Aorta (tissue), 5 donors: ENCODE measurements around the gene ZBTB22. TPM values are rescaled to one million over a fixed set of nuclear protein-coding genes. Genes with fewer than 3 reads are reported as not detected.
A peak's percentile ranks its signal among the peaks of the same experiment; 100 is the strongest.
"Not testable (repeated sequence)": the region's sequence is repeated elsewhere in the genome, so short reads cannot be mapped to it uniquely, and the experiment has no call there.

Source experiments
- ATAC-seq: fragments of 200-7000 bp; cut with Tn5 transposase; one replicate; pipeline ENCODE4 v1.9.1; 2022; ENCODE audit warnings: moderate library complexity; ENCODE audit not compliant: low FRiP score
- DNase-seq, 2 donors: peaks; one replicate each; pipeline ENCODE4 v3.0.0-alpha.2; 2020
- H3K27ac ChIP-seq, 2 donors: one replicate each; pipeline ENCODE4 v1.5.1; 2013; ENCODE audit warnings: low read length in 2 of 2, mild to moderate bottlenecking in 2 of 2, moderate library complexity in 2 of 2, control low read depth in 1 of 2, inconsistent platforms in 1 of 2, low read depth in 1 of 2
- H3K27me3 ChIP-seq, 2 donors: one replicate each; pipeline ENCODE4 v1.6.1; 2013; ENCODE audit warnings: control low read depth in 1 of 2, low read length in 1 of 2, mild to moderate bottlenecking in 1 of 2, moderate library complexity in 1 of 2; ENCODE audit not compliant: insufficient read depth in 2 of 2, control insufficient read depth in 1 of 2
- H3K36me3 ChIP-seq, 2 donors: one replicate each; pipeline ENCODE4 v1.6.1; 2013; ENCODE audit warnings: control low read depth in 1 of 2, low read length in 1 of 2, mild to moderate bottlenecking in 1 of 2; ENCODE audit not compliant: insufficient read depth in 2 of 2, control insufficient read depth in 1 of 2
- H3K4me1 ChIP-seq, 2 donors: one replicate each; pipeline ENCODE4 v1.6.1; 2013; ENCODE audit warnings: low read length in 2 of 2, control low read depth in 1 of 2, mild to moderate bottlenecking in 1 of 2, moderate library complexity in 1 of 2; ENCODE audit not compliant: insufficient read depth in 2 of 2, control insufficient read depth in 1 of 2
- H3K4me3 ChIP-seq, 2 donors: one replicate each; pipeline ENCODE4 v1.5.1; 2013; ENCODE audit warnings: low read length in 2 of 2, control low read depth in 1 of 2, mild to moderate bottlenecking in 1 of 2
- H3K9me3 ChIP-seq: one replicate; pipeline ENCODE4 v1.6.1; 2013; ENCODE audit warnings: mild to moderate bottlenecking, low read length; ENCODE audit not compliant: control insufficient read depth
- WGBS, 2 donors: extraction: QIAGEN DNeasy Blood & Tissue Kit; methylation state at CpG; one replicate each; pipeline ENCODE4 v1.1.7; 2013; 5-methylcytosine and 5-hydroxymethylcytosine counted together
- intact Hi-C, 2 donors: fragments of 100-400 bp; cut with DNase I; formaldehyde crosslinking; loops; one replicate each; pipeline versions ENCODE4 v1.14.2 to v1.15.0; 2022
- polyA plus RNA-seq, 2 donors: library from polyadenylated mRNA; stranded (reverse); fragments of 200-250 nt; gene quantifications; one replicate each; pipeline ENCODE4 v1.2.3, GENCODE V29; 2013
- total RNA-seq, 2 donors: library from RNA; stranded (reverse); fragmentation: NEBNext Ultra II Directional; extraction: Animal tissue kit (Norgen Biotek cat#: 25700); gene quantifications; one replicate each; pipeline ENCODE4 v1.2.1, GENCODE V29; 2021
- donor health status: healthy with polysubstance abuse.
- donor health status: Bipolar disorder and iron deficiency.
- donor health status: DM: no; HTN: no; CAD: no.
- donor health status: DM: no; HTN: no; CAD: no.
- donor health status: DM: yes; HTN: yes; CAD: no.

ZBTB22 gene
- total and polyA plus RNA-seq, 4 donors: 6.4 to 21.3 (median 18.2) TPM

GRCh38 chr6:33356295-33356694, 38.8 kb upstream of the ZBTB22 start:
- WGBS, 2 donors: 78 to 79% methylated on average over 3 of the region's 3 CpGs
- Histone ChIP-seq H3K4me1 (no peaks in the 10 kb centered on the region), H3K27ac (no peak overlapping the region), H3K9me3 (no peaks in the 10 kb centered on the region), H3K4me3 (no peak overlapping the region), H3K27me3 (no peaks in the 10 kb centered on the region), H3K36me3 (no peaks in the 10 kb centered on the region)
- no peak for ATAC-seq
- intact Hi-C loops: no loop called here
- no peak for DNase-seq

GRCh38 chr6:33355860-33356259, 38.3 kb upstream of the ZBTB22 start:
- ATAC-seq, H3K27ac ChIP-seq, H3K9me3 ChIP-seq, DNase-seq, H3K36me3 ChIP-seq, H3K4me3 ChIP-seq, H3K4me1 ChIP-seq, H3K27me3 ChIP-seq, intact Hi-C loops: not testable (repeated sequence)
- WGBS, 2 donors: 86 to 92% methylated on average over 6 of the region's 6 CpGs

- DNase-seq (no peak), ATAC-seq (no peak)
- Histone ChIP-seq H3K27ac (no peak overlapping the region), H3K27me3 (no peaks in the 10 kb centered on the region), H3K36me3 (no peaks in the 10 kb centered on the region), H3K9me3 (no peaks in the 10 kb centered on the region), H3K4me1 (no peaks in the 10 kb centered on the region), H3K4me3 (no peak overlapping the region)
- 89 to 94% methylated on average over 5 of the region's 5 CpGs for WGBS, 2 donors
- intact Hi-C loops: no loop called here
Measured at GRCh38 chr6:33347816-33348215, 30.3 kb upstream of the ZBTB22 start.

DNA sequence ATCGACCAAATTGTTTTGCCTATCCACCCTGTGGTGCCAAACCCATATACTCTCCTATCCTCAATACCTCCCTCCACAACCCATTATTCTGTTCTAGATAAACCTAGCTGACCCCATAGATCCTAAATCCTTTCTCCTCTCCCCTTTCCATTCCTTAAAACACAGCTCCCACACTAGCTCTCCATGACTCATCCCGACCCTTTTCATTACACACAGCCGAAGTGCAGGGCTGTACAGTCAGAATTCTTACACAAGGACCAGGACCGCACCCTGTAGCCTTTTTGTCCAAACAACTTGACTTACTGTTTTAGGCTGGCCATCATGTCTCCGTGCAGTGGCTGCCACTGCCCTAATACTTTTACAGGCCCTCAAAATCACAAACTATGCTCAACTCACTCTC, 29.4 kb upstream of the ZBTB22 start:
- 89 to 95% methylated on average over 5 of the region's 5 CpGs for WGBS, 2 donors
- H3K4me1 ChIP-seq, H3K27me3 ChIP-seq, ATAC-seq, DNase-seq, H3K4me3 ChIP-seq, H3K36me3 ChIP-seq, H3K9me3 ChIP-seq, H3K27ac ChIP-seq, intact Hi-C loops: not testable (repeated sequence)

DNA sequence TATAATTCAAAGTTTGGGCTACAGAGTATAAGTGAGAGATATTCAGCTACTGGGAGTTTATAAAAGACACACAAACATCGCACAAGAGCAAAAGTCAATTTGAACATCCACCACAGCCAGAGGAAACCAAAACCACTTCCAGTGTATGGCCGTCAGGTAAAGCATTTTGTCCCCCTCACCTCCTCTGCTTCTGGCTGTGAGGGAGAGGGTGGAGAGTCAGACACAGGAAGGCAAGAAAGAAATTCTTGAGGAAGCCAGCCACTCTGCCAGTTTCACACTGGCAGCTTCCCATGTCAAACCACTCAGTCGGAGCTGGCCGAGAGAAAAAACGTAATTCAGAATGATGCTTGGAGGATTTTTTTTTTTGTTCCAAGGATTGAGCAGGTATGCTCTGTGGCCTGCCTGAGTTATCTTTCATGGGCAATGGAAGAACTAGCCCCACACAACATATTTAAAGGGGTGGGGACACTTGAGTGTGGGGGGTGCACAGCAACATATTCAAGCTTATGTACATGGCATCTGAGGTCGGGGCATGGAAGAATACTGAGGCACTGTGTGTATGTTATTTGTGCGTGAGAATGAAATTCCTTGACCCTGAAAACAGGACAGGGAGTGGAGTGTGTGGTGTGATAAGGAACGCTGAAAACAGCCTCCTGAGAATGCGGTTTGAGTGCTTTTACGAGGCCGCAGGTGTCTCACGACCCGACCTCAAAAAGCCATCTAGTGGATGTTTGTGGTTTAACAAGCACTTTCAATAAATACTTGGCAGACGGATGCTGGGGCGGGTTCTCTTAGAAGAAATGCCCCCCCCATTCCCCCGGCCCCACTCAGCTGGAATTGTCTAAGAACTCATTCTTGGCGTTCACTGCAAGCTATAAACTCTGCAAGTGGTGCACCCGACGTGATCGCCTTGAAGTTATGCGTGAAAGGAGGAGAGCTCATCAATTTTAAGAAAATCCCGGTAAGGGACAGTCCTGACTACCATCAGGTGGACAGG, 27.5 kb upstream of the ZBTB22 start:
- intact Hi-C loops: no loop called here
- Histone ChIP-seq H3K36me3 (no peaks in the 10 kb centered on the region), H3K27me3 (no peaks in the 10 kb centered on the region), H3K4me3 (no peak overlapping the region), H3K9me3 (no peaks in the 10 kb centered on the region), H3K4me1 (no peaks in the 10 kb centered on the region), H3K27ac (no peak overlapping the region)
- WGBS, 2 donors: 11% methylated on average over 22 of the region's 22 CpGs
- DNase-seq (peak; percentile 62 to 81), ATAC-seq (peak; percentile 66)

- no peak for ATAC-seq
- intact Hi-C loops: no loop called here
- WGBS, 2 donors: 83 to 86% methylated on average over 6 of the region's 6 CpGs
Measured at GRCh38 chr6:33343953-33344611, 26.5 kb upstream of the ZBTB22 start.

GRCh38 chr6:33343606-33343952, 26.0 kb upstream of the ZBTB22 start:
- intact Hi-C loops, H3K4me1 ChIP-seq, ATAC-seq, DNase-seq, H3K4me3 ChIP-seq, H3K27ac ChIP-seq, H3K36me3 ChIP-seq, H3K9me3 ChIP-seq, H3K27me3 ChIP-seq: not testable (repeated sequence)
- 94% methylated on average over 7 of the region's 7 CpGs for WGBS, 2 donors

More at GRCh38 chr6:33343953-33344611, 26.5 kb upstream of the ZBTB22 start:
- DNase-seq: no peak
- Histone ChIP-seq H3K4me3 (no peak overlapping the region), H3K36me3 (no peaks in the 10 kb centered on the region), H3K27me3 (no peaks in the 10 kb centered on the region), H3K4me1 (no peaks in the 10 kb centered on the region), H3K9me3 (no peaks in the 10 kb centered on the region), H3K27ac (no peak overlapping the region)

- 88 to 89% methylated on average over 6 of the region's 6 CpGs for WGBS, 2 donors
- no peaks in the 10 kb centered on the region for H3K9me3 ChIP-seq
- H3K4me3 ChIP-seq: no peak overlapping the region
- no peaks in the 10 kb centered on the region for H3K36me3 ChIP-seq
- H3K27me3 ChIP-seq: no peaks in the 10 kb centered on the region
- DNase-seq (no peak), ATAC-seq (no peak)
- no peaks in the 10 kb centered on the region for H3K4me1 ChIP-seq
- intact Hi-C loops: no loop called here
- H3K27ac ChIP-seq: no peak overlapping the region
Measured at GRCh38 chr6:33339193-33339592, 21.6 kb upstream of the ZBTB22 start.

DNA sequence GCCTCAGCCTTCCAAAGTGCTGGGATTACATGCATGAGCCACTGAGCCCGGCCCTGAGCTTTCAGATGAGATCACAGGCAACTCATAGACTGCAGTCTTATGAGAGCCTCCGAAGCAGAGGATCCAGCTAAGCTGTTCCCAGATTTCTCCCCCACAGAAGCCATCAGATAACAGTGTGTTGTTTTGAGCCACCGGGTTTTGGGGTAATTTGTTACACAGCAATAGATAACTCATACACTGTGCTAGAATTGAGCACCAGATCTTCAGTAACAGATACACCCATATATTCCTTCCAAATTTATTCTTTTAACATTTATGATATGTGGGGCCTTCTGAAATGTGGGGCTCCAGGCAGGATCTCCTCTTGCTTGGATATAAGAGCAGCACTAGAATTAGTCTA, 19.0 kb upstream of the ZBTB22 start:
- no peaks in the 10 kb centered on the region for H3K4me1 ChIP-seq
- 81 to 88% methylated on average over 3 of the region's 3 CpGs for WGBS, 2 donors
- ATAC-seq (no peak), DNase-seq (no peak)
- H3K27me3 ChIP-seq: no peaks in the 10 kb centered on the region
- H3K27ac ChIP-seq: no peak overlapping the region
- H3K36me3 ChIP-seq: no peaks in the 10 kb centered on the region
- intact Hi-C loops: no loop called here
- H3K9me3 ChIP-seq: no peaks in the 10 kb centered on the region
- no peak overlapping the region for H3K4me3 ChIP-seq
